DMS114 treated with DMSO at 0.1 percent for 48 hours (cell line): Measurements from ENCODE around the gene MRPS35.

Source experiments
- DNase-seq: peaks from one replicate; lab custom pipeline; 2025; ENCODE audit not compliant: unreplicated experiment; lab: John Stamatoyannopoulos, UW

Gene MRPS35

GRCh38 chr12:27805238-27805637 lies 94.6 kb downstream of the MRPS35 start:
- no peak for DNase-seq
